Parathyroid adenoma (tissue), 2 donors: ENCODE results near the gene TNFAIP8.

Experiments used
- H2AFZ ChIP-seq: fragments of 300-600 bp; sonication (generic); one replicate; pipeline ENCODE4 v1.7.0; 2017; ENCODE audit warnings: antibody characterized with exemption, mild to moderate bottlenecking
- H3K27ac ChIP-seq: fragments of 300-600 bp; sonication (generic); one replicate; pipeline ENCODE4 v1.7.0; 2017
- H3K27me3 ChIP-seq: fragments of 300-600 bp; sonication (generic); one replicate; pipeline ENCODE4 v1.7.0; 2017; ENCODE audit warnings: low read length; ENCODE audit not compliant: control insufficient read depth, insufficient read depth
- H3K36me3 ChIP-seq: fragments of 300-600 bp; sonication (generic); one replicate; pipeline ENCODE4 v1.7.0; 2017; ENCODE audit warnings: low read length; ENCODE audit not compliant: control insufficient read depth, insufficient read depth
- H3K4me1 ChIP-seq: fragments of 300-600 bp; sonication (generic); one replicate; pipeline ENCODE4 v1.7.0; 2017; ENCODE audit warnings: control low read depth
- H3K4me2 ChIP-seq: fragments of 300-600 bp; sonication (generic); one replicate; pipeline ENCODE4 v1.7.0; 2017; ENCODE audit warnings: low read length
- H3K4me3 ChIP-seq: fragments of 300-600 bp; sonication (generic); one replicate; pipeline ENCODE4 v1.7.0; 2017; ENCODE audit warnings: low read depth, low read length
- H3K79me2 ChIP-seq: fragments of 300-600 bp; sonication (generic); one replicate; pipeline ENCODE4 v1.7.0; 2017; ENCODE audit warnings: control low read depth
- H3K9ac ChIP-seq: fragments of 300-600 bp; sonication (generic); one replicate; pipeline ENCODE4 v1.7.0; 2017; ENCODE audit warnings: mild to moderate bottlenecking
- H3K9me3 ChIP-seq: fragments of 300-600 bp; sonication (generic); one replicate; pipeline ENCODE4 v1.7.0; 2017; ENCODE audit warnings: low read length; ENCODE audit not compliant: control insufficient read depth
- TF ChIP-seq, protein P1 (sequence below): fragments of 300-600 bp; sonication (generic); IDR thresholded peaks from one replicate; pipeline ENCODE4 v1.7.0; 2017; ENCODE audit warnings: antibody characterized with exemption, mild to moderate bottlenecking
- donor health status: primary hyperparathyroidism.

The TNFAIP8 gene

GRCh38 chr5:119330367-119331183 is 25.2 kb upstream of the TNFAIP8 start:
- Histone ChIP-seq H3K9ac (no peak overlapping the region), H3K9me3 (no peaks in the 10 kb centered on the region), H3K4me2 (no peak overlapping the region), H3K4me1 (peaks cover 7% of the 10 kb centered on the region), H3K79me2 (no peaks in the 10 kb centered on the region), H3K27me3 (no peaks in the 10 kb centered on the region), H3K4me3 (no peak overlapping the region), H2AFZ (no peak overlapping the region), H3K27ac (no peak overlapping the region), H3K36me3 (no peaks in the 10 kb centered on the region)
- TF ChIP-seq, protein P1, sequence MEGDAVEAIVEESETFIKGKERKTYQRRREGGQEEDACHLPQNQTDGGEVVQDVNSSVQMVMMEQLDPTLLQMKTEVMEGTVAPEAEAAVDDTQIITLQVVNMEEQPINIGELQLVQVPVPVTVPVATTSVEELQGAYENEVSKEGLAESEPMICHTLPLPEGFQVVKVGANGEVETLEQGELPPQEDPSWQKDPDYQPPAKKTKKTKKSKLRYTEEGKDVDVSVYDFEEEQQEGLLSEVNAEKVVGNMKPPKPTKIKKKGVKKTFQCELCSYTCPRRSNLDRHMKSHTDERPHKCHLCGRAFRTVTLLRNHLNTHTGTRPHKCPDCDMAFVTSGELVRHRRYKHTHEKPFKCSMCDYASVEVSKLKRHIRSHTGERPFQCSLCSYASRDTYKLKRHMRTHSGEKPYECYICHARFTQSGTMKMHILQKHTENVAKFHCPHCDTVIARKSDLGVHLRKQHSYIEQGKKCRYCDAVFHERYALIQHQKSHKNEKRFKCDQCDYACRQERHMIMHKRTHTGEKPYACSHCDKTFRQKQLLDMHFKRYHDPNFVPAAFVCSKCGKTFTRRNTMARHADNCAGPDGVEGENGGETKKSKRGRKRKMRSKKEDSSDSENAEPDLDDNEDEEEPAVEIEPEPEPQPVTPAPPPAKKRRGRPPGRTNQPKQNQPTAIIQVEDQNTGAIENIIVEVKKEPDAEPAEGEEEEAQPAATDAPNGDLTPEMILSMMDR: no peak

GRCh38 chr5:119331566-119332095 is 24.2 kb upstream of the TNFAIP8 start:
- Histone ChIP-seq H3K4me3 (no peak overlapping the region), H3K9me3 (no peaks in the 10 kb centered on the region), H3K79me2 (no peaks in the 10 kb centered on the region), H3K4me2 (no peak overlapping the region), H3K27ac (no peak overlapping the region), H2AFZ (no peak overlapping the region), H3K27me3 (no peaks in the 10 kb centered on the region), H3K36me3 (no peaks in the 10 kb centered on the region), H3K4me1 (peaks cover 7% of the 10 kb centered on the region), H3K9ac (no peak overlapping the region)
- TF ChIP-seq, protein P1: no peak

- H3K4me2 ChIP-seq: no peak overlapping the region
- no peak overlapping the region for H3K4me3 ChIP-seq
- TF ChIP-seq, protein P1: no peak
- no peaks in the 10 kb centered on the region for H3K27me3 ChIP-seq
- no peaks in the 10 kb centered on the region for H3K79me2 ChIP-seq
- no peak overlapping the region for H3K9ac ChIP-seq
- H3K4me1 ChIP-seq: peaks cover 7% of the 10 kb centered on the region
- H2AFZ ChIP-seq: no peak overlapping the region
- H3K27ac ChIP-seq: no peak overlapping the region
- no peaks in the 10 kb centered on the region for H3K36me3 ChIP-seq
- no peaks in the 10 kb centered on the region for H3K9me3 ChIP-seq
Measured at GRCh38 chr5:119332208-119332607, 23.6 kb upstream of the TNFAIP8 start.

GRCh38 chr5:119332978-119333401 is 22.8 kb upstream of the TNFAIP8 start:
- Histone ChIP-seq H3K4me3 (no peak overlapping the region), H3K27me3 (no peaks in the 10 kb centered on the region), H3K4me1 (peaks cover 7% of the 10 kb centered on the region), H3K27ac (no peak overlapping the region), H3K36me3 (no peaks in the 10 kb centered on the region), H3K9me3 (no peaks in the 10 kb centered on the region), H3K9ac (no peak overlapping the region), H2AFZ (no peak overlapping the region), H3K79me2 (no peaks in the 10 kb centered on the region), H3K4me2 (no peak overlapping the region)
- TF ChIP-seq, protein P1: no peak
